ENCODE measurements around the gene ZFYVE26.
"Not testable (repeated sequence)": the region's sequence is repeated elsewhere in the genome, so short reads cannot be mapped to it uniquely, and the experiment has no call there.

Gene ZFYVE26

GRCh38 chr14:67816326-67817002 is at the start of gene ZFYVE26:
Gene ZFYVE26, minus strand, starts transcription at chr14:67816590. Its CDS starts 627 bp downstream, at chr14:67815963.
- peak; percentile 92 for FAIRE-seq
- DNase-seq (ENCODE audit: low spot score) = peak; percentile 99

DNA sequence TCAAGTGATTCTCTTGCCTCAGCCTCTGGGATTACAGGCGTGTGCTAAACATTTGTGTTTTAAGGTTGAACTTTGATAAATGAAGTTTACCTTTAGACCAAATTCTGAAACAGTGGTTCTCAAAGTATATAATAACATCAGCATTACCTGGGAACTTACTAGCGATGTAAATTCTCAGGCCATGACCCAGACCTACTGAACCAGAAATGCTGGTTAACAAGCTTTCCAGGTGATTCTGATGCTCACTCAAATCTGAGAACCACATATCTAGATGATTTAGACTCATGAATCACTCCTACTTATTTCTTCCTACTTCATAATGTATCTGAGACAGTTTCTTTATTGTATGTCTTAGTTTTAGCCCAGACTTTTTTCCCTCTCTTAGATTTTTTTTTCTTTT is 46.8 kb upstream of the ZFYVE26 start:
- no peak for DNase-seq (ENCODE audit: low spot score)
- FAIRE-seq = no peak

DNA sequence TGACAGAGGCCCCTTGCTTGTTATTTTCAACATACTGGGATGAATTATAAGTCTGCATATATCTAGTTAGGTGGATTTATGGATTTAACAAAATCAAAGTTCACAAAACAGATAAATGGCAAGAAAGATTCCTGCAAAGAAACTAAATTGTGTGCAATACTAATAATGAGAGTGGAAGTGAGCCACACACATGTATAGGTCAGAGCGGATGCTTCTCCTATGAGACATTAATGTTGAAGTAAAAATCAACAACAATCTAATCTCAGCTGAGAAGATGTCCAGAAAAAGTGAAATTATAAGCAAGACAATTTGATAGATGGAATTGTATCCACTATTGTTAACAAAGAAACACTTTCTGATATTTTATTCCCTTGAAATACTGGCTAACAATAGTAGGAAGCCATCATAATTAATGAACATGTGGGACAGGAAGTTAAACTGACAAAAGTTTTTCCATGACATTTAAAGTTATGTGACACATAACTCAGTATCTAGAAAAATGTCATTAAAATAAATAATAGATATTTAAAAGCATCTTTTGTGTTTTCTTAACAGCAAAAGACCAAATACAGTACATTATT is 42.9 kb upstream of the ZFYVE26 start:
- DNase-seq (ENCODE audit: low spot score) = no peak
- peak; percentile 55 for FAIRE-seq

GRCh38 chr14:67857778-67858350 is 41.5 kb upstream of the ZFYVE26 start:
- FAIRE-seq (peak; percentile 90), DNase-seq (ENCODE audit: low spot score) (no peak)

DNA sequence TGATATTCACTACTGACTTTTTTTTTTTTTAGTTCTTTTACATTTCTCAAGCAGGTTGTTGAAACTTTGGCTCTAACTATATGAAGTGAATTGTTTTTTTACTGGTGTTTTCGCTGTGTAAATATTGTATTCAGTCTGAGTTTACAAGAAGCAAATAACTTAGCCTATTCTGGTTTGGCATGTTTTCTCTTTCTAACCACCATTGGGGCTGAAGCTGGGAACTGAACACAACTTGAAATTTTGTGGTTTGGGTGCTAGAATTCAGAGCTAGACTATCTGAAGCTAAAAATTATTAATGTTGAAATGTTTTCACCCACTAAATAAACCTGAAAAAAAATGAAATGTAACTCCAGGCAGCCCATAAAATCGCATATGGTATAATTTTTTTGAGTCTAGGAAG is 40.4 kb upstream of the ZFYVE26 start:
- FAIRE-seq (no peak), DNase-seq (ENCODE audit: low spot score) (no peak)

- FAIRE-seq (no peak), DNase-seq (ENCODE audit: low spot score) (no peak)
These were observed 37.3 kb upstream of the ZFYVE26 start for GRCh38 chr14:67853715-67854114.

GRCh38 chr14:67852926-67853604 is 36.7 kb upstream of the ZFYVE26 start:
- FAIRE-seq (peak; percentile 92), DNase-seq (ENCODE audit: low spot score) (no peak)

DNA sequence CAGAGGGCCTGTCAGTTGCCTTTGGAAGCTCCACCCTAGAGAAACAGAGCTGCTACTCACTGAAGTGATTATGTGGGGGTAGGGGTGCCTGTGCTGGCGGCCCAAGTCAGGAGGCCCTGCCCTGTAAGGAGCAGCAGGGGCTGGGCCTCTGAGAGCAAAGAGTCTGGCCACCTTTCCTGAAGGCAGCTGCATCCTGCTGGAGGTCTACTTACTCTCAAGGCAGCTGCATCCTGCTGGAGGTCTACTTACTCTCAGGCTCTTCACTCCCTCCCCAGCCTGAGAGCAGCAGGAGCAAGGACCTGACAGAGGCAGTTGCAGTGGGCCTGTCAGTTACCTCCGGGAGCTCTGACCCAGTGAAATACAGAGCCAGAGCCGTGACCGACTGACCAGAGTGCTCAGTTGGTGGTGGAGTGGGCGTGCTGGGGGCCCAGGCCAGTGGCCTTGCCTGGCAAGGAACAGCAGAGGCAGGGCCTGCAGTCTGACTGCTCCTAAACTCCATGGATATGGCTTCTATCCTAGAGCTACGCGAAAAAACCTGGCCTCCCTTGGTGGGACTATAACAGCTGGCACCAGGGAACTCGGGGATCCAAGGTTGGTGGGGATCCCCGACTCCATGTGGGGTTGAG is 35.5 kb upstream of the ZFYVE26 start:
- FAIRE-seq (no peak), DNase-seq (ENCODE audit: low spot score) (no peak)

- FAIRE-seq (peak; percentile 76), DNase-seq (ENCODE audit: low spot score) (no peak)
These were observed 33.9 kb upstream of the ZFYVE26 start for GRCh38 chr14:67850066-67850830.

DNA sequence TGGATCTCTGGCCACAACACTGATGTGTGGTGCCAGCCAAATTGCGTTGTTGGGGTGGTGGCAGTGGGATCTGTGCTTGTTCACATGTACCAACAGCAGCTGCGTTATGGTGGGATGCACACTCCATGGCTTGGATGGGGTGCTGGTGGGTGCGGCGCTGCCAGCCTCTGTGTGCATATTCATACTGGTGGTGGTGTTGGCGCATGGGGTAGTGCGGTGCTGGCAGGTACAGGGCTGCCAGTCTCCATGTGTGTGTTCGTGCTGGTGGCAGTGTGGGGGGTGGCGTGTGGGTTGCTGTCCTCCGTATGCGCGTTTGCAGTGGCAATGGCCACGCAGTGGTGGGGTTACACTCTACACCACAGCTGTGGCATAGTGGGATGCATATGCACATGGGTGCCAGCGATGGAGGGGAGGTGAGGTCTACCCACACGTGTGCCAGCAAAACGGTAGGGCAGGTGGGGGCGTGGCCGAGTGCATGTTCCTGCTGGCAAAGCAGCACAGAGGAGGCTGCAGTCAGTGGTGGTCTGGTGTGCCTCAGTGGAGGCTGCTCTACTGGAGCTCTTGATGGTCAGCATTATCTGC is 29.7 kb upstream of the ZFYVE26 start:
- DNase-seq (ENCODE audit: low spot score) (no peak), FAIRE-seq (peak; percentile 74)

DNA sequence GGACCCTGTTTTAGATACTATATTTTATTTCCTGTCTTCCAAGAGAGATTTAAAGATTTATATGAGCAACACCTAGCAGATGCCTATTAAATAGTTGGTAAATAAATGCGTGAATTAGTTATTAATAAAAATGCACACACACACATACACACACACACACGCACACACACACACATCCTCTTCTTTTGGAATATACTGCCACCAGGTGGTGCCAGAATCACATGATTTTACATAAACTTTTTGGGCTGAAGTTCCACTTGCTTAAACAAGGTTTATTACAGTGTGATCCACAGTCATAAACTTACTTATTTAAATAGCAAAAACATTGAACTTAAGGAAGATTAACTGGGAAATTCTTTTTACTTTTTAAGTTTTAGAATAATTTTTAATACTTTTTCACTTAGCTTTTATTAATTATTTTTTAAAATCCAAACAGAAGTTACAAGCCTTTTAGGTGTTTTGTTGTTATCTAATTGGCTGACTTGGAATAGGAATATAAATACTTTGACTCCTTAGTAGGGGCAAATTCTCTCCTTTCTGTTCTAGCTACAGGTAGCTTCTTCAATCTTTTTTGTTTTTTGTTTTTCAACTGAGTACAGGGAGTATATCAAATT is 20.7 kb upstream of the ZFYVE26 start:
- peak; percentile 53 for FAIRE-seq
- peak; percentile 48 for DNase-seq (ENCODE audit: low spot score)

GRCh38 chr14:67835596-67835995 is 19.2 kb upstream of the ZFYVE26 start:
- no peak for FAIRE-seq
- DNase-seq (ENCODE audit: low spot score) = no peak

- DNase-seq (ENCODE audit: low spot score) = no peak
These were observed 17.0 kb upstream of the ZFYVE26 start for GRCh38 chr14:67833403-67833802.

DNA sequence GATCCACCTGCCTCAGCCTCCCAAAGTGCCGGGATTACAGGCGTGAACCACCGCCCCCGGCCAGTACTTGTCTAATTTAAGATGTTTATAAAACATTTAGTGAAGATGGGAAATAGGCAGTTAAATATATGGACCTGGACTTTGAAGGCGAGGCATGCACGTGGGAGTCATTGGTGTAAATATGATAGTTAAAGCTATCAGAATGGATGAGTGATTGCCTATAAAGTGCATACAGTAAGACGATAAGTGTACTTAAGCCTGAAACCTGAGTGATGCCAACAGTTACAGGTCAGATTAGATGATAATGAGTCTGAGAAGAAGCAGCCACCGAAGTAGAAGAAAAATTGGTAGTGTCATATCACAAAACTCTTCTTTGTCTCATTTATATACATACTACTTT is 14.7 kb upstream of the ZFYVE26 start:
- FAIRE-seq = no peak
- no peak for DNase-seq (ENCODE audit: low spot score)

More at GRCh38 chr14:67833403-67833802, 17.0 kb upstream of the ZFYVE26 start:
- FAIRE-seq = peak; percentile 81

DNA sequence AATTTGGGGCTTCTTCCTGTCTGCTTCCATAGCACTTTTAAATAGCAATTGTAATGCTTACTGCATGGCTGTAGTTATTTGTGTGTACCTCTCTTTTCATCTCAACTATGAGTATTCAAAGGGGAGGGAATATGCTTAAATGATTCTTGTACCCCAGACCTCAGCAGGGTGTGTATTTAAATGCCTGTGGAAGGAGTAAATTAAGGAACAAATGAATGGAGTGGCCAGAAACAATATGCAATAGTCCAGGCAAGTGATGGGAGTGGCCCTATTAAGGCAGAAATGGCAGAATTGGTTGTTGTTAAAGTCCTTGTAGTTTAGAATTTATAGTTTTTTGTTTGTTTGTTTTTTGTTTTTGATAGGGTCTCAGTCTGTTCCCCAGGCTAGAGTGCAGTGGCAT is 4.7 kb upstream of the ZFYVE26 start:
- DNase-seq (ENCODE audit: low spot score) (no peak), FAIRE-seq (no peak)

- FAIRE-seq (peak; percentile 52), DNase-seq (ENCODE audit: low spot score) (peak; percentile 49)
These were observed 4.1 kb upstream of the ZFYVE26 start for GRCh38 chr14:67820428-67820971.

DNA sequence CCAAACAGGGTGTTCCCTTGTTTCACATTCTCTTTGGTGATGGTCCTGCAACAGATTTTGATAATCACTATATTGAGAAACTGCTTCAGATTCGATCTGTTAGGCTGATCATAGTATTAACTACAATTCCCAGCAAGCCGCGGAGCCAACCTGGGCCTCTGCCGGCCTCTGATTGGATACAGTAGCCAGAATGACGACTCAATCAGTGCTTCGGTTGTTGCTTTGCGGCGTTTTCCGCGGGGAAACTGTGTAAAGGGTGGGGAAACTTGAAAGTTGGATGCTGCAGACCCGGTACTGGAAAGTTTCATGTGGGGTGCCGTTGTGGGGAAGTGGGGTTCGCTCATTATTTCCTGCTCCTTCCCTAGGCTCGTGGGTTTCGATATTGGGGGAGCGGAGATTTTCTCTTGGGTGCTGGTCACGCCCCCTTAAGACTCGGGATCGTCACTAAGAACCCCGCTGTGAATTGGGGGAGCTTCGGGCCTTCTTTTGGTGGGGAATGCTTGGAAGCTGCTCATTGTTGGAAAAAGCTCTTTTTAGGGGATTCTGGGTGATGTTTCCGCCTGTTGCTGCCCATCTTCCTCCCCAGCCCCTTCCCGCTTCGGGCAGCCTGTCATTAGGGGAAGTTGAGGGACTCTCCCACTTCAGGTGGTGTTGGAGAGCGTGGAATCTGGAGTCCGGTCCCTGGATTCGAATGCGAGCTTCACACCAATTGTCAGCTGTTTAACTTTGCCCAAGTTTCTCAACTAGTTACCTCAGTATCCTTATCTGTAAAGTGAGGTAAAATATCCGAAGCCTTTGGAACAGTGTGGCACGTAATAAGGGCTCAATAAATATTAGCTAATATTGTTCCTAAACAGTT is 3.4 kb upstream of the ZFYVE26 start, which contains the start of gene RAD51B:
Gene RAD51B, plus strand, starts transcription at position 217 of the 859 bp plus-strand sequence.
- peak; percentile 59 for FAIRE-seq
- DNase-seq (ENCODE audit: low spot score) = peak; percentile 98

DNA sequence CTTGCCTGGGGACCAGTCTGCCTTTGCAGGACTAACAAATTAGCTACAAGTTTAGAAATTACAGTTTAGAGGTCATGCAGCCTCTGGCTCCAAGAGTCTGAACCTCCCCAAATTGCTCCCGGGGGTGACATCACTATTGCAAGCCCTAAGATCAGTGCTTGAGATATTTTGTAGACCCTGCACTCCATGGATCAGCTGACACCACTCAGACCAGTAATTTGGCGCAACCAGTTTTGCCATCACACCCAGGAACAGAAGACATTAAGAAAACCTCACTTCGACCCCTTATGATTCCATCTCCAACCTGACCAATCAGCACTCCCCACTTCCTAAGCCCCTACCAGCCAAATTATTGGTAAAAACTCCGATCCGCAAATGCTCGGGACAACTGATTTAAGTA is 2.1 kb upstream of the ZFYVE26 start:
- FAIRE-seq = peak; percentile 75

More for the DNA sequence above, 2.1 kb upstream of the ZFYVE26 start:
- not testable (repeated sequence) for DNase-seq (ENCODE audit: low spot score)
